NCI-H2171 treated with DMSO at 0.1 percent for 48 hours (cell line): ENCODE results near the gene KRT13.
"Not testable (repeated sequence)": the region's sequence is repeated elsewhere in the genome, so short reads cannot be mapped to it uniquely, and the experiment has no call there.

Source experiments
- DNase-seq: peaks from one replicate; lab custom pipeline; 2025; lab: John Stamatoyannopoulos, UW

KRT13 gene

DNA sequence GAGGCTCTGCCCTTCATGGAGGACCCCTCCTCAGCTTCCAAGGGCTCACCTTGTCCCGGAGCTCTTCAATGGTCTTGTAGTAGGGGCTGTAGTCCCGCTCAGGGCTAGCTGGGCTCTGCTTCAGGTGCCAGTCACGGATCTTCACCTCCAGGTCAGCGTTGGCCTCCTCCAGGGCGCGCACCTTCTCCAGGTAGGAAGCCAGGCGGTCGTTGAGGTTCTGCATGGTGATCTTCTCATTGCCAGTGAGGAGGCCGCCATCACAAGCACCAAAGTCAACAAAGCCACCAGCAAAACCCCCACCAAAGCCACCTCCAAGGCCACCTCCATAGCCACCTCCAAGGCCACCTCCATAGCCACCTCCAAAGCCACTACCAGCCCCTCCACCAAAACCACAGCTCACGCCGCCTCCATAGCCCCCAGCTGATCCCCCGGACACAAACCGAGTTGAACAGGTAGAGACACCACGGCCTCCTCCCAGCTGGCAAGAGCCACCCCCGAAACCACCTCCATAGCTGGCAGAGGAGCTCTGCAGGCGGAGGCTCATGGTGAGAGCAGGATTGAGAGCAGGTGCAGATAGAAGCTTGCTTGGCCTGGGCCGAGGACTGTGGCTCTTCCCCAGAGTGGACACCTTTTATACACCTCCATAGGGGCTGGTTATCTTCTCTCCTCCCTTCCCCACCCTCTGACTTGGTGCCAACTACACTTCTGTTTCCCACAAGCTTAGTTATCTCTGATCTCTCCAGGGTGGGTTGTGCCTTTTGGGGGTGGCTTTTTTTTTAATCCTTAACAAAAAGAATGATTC is at the start of gene KRT13:
KRT13 (minus strand) TSS at position 606 of the 802 bp plus-strand sequence; CDS start at position 544, 62 bp downstream.
- no peak for DNase-seq

DNA sequence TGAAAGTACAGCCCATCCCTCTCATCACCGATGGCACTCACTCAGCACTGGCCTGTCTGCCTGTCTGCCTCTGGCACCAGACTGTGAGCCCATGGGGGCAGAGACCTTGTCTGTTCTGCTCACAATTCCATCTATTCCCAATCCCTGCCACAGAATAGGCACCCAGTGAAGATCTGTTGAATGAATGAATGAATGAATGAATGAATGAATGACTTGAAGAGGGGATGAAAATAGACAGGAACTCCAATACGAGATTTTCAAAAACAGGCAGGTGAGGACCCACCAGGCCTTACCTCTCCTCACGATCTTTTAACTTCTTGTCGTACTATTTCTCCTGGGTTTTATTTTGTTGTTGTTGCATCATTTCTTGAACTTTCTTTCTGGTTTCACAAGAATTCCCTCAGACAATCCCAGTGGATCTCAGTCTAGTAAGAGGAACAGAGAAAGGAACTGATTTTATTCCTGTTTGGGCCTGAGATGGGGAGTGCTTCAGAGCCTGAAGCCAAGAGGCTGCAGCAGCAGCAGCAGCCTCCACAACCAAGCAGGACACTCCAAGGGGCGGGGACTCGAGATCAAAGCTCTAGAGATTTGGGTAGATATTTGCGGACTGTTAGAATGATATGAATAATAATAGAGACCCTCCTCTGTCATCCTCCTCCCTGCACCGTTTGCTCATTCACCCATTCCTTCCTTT is 48.7 kb upstream of the KRT13 start:
- no peak for DNase-seq

- DNase-seq = no peak
Observed at GRCh38 chr17:41553176-41553575, 47.8 kb upstream of the KRT13 start.

- no peak for DNase-seq
Observed at GRCh38 chr17:41552455-41552854, 47.0 kb upstream of the KRT13 start.

GRCh38 chr17:41551365-41551764 is 46.0 kb upstream of the KRT13 start:
- no peak for DNase-seq

GRCh38 chr17:41549596-41550039 is 44.2 kb upstream of the KRT13 start:
- no peak for DNase-seq

DNA sequence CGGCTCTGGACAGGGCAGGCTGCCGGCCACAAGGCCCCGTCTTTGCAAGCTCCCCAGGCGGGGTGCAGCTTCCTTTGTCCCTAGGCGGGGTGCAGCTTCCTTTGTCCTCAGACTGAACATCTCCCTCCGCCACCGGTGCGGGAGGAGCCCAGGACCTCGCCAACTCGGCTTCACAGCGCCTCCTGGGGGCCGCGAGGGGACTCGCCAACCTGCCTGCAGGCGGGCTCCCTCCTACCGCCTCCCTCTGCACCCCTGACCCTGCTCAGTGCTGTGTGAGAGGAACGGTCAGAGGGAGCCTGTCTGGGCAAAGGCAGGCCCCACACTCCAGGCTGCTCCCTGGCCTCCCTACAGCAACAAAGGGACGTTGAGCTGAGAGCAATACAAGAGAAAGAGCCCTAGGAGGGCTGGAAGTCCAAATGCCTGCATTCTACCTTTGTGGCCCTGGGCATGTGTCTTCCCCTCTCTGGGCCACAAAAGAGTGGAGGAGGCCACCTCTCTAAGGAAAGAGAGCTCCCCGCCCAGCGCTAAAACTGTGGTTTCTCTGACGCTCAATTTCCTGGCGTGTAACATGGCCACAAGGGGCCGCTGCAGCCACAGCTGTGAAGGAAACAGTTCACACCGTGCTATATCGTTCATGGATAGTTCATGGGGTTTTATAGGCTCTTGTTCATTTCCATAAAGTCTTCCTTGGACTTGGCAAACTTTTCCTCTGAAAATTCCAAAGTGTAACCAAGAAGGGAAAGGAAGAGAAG is 43.6 kb upstream of the KRT13 start:
- peak; percentile 65 for DNase-seq

DNA sequence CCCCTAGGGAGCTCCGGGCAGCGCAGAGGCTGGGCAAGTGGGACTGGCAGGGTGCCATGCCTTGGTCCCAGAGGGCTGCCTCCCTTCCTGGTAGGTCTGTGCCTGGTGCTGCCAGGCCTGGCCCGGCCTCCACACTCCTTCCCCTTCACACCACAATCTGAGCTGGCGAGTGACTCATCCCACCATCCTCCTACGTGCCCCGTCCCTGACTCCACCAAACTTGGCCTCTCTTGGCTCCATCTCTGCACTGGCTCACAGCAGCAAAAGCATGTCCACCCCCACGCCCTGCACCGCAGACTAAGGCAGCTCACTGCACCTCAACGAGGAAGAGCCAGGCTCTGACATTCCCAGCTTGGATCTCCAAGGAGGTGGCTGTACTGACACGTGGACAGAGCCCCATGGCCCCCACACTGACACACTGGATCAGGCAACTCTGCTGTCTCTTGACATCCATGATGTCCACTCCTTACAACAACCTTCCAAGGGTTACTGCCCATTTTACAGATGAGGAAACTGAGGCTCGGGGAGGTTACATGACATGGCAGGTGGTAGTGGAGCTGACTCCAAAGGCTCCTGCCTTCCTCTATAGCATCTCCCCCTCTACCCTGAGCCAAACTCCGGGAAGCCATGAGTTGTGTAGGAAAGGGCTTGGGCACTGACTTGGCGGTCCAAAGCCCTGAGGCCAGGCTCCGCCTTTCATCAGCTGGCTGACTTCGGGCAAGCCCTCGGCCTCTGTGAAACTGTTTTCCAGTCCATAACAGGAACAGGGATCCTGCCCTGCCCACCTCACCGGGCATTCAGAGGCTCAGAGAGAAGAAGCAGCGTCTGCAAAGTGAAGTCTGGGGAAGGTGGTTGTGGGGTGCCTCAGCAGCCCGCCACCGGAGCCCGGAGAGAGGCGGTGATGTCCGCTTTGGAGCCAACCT is 42.8 kb upstream of the KRT13 start:
- peak; percentile 24 for DNase-seq

GRCh38 chr17:41547378-41547841 is 42.0 kb upstream of the KRT13 start:
- DNase-seq = no peak

DNA sequence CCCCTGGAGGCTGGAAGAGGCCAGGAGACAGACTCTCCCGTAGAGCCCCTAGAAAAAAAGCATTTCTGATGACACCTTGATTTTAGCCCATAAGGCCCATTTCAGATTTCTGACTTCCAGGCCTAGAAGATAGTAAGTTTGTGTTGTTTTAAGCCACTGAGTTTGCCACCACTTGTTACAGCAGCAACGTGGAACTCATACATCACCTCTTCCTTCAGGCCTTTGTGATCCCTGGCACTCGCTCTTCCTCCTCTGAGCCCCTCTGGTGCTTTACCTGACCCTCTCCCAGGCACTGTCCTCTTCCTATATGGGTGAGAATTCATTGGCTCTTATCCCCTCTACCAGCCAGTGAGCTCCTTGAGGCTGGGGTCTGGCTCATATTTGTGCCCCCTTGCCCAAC is 41.4 kb upstream of the KRT13 start:
- DNase-seq = no peak

DNA sequence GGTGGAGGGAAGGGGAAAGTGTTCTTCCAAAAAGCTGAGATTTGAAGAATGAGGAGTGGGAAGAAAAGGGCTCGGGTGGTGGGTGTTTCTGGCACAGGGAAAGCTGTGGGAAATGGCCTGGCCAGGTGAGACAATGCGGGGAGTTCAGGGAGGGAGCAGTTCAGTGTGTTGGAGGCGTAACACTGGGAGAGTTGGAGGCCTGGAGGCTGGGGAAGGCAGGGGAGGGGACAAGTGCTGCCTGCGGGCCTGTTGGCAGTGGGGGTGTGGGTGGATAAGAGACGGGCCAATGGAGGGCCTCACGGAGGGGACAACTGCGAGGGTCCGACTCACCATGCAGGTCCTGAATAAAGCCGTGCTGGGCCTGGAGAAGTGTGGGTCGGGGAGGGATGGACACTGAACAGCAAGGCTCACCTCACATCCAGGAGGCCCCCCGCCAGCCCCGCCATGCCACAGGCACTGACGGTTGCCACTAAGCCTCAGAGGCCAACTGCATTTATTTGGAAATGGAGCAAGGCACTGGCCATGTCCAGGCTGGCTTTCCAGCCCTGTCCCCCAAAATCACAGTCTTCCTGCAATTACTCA is 40.5 kb upstream of the KRT13 start:
- DNase-seq = no peak

GRCh38 chr17:41544935-41545334 is 39.5 kb upstream of the KRT13 start:
- DNase-seq = no peak

GRCh38 chr17:41544491-41544892 is 39.1 kb upstream of the KRT13 start:
- peak; percentile 75 for DNase-seq

DNA sequence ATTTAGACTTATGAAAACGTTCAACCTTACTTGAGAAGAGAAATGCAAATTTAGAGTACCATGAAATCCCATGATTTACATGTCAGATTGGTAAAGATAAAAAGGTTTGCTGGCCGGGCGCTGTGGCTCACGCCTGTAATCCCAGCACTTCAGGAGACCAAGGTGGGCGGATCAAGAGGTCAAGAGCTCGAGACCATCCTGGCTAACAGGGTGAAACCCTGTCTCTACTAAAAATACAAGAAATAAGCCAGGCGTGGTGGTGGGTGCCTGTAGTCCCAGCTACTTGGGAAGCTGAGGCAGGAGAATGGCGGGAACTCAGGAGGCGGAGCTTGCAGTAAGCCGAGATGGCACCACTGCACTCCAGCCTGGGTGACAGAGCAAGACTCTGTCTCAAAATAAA is 37.4 kb upstream of the KRT13 start:
- DNase-seq = not testable (repeated sequence)

DNA sequence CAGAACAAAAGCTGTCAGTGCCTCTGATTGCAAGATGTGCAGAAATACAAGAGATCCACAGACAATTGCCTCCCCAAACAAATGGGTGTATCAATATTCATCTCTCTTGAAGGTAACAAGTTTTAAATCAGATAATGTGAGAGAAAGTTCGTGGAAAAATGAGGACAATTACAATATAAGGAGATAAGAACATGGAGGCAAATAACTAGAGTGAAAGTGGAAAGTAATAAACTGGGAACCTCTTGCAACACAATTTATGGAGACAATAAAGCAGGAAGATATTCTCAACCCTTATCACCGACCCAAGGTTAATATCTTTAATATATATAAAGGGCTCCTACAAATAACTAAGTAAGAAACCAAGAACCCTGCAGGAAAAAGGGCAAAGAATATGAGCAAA is 36.9 kb upstream of the KRT13 start:
- no peak for DNase-seq

DNA sequence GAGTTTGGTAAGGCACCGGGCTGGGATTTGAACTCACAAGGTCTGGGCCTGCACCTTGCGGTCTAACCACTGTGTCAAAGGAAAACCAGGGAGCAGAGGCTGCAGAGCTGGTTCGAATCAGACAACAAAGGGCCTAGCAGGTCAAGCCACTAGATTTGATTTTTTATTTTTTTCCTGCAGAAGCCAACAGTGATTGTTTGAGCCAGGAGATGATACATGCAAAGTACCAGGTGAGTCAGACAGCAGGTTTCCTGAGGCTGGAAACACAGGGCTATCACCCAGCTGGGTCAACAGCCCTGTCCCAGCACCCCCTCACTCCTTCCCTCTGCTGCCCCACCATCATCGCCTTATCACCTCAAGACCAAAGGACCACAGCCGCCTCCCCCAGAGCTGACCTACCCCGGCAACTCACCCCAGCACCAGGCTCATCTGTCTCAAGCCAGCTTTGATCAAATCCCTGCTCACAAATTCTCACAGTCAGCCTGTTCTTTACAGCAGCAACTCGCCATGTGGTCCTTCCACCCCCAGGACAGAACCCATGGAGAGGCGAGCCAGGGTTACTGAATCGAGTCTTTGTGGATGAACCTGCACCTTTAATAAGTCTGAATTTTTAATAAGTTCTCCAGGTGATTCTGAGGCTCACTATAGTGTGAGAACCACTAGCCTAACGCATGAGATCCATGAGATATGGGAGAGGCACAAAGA is 35.7 kb upstream of the KRT13 start:
- no peak for DNase-seq

DNA sequence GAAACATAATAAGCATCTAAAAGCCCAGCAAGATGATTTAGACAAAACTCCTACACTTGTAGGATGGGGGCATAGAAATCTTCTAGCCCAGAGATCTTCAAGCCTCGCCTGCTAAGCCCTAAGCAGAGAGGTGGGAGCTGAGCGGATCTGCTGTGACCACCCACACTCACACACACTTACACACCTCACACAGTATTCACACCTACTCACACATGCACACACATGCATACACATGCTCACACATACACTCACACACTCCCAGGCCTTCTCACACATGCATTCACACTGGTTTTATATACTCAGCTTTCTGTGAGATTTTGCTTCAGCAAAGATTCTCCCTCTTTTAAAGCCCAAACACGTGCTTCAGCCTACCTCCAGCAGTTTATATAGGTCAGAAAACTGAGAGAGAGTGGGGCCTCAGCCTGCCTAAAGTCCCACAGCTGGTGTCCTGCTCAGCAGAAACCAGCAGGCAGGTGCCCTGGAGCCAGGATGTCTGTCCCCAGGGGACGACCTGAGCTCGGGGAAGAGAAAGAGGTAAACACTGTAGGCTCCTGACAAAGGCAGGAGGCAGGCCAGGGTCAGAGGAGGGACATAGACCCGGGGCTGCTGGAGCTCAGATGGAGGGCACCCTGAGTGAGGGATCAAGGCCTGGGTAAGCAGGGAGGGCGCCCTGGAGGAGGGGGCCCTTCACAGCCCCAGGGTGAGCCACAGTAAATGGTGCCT is 34.7 kb upstream of the KRT13 start:
- peak; percentile 80 for DNase-seq

DNA sequence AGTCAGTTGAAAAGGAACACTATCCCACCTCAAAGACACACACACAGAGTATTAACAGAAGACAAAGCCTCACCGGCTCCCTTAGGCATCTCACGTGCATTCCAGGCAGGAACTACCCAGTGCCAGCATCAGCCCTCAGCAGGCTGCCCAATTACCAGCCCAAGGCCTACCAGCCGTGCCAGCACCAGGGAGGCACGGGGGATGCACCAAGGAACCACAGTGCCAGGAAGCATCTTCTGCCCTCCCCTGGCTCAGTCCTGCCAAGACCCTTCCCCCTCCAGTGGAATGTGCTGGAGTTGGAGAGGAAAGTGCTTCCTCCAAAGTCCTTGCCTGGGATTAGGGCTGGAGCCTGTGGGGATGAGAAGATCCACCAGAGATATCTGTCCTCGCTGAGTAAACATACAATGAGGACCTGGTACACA is 33.7 kb upstream of the KRT13 start:
- DNase-seq = no peak

- no peak for DNase-seq
Observed at GRCh38 chr17:41538565-41538991, 33.2 kb upstream of the KRT13 start.

DNA sequence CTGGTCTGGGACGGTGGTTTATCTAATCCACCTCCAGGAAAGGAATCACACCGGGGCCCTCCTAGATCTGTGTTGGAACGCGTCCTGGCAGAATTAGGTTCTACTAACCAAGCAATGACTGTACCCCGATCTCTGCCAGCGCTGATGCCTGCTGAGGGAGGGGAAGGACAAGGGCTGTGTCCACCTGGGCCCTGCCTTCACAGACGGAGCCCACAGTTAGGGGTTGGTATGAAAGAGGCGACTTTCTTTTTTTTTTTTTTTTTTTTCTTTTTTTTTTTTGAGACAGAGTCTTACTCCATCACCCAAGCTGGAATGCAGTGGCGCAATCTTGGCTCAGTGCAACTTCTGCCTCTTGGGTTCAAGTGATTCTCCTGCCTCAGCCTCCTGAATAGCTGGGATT is 32.6 kb upstream of the KRT13 start:
- no peak for DNase-seq
